ENCODE results near the gene HOTAIR. TPM values are rescaled to one million over a fixed set of nuclear protein-coding genes. Genes with fewer than 3 reads are reported as not detected.

HOTAIR gene
- total and polyA plus RNA-seq, 2 donors (not counting 1 experiment from before 2014, with no cell fraction given), result not detected

DNA sequence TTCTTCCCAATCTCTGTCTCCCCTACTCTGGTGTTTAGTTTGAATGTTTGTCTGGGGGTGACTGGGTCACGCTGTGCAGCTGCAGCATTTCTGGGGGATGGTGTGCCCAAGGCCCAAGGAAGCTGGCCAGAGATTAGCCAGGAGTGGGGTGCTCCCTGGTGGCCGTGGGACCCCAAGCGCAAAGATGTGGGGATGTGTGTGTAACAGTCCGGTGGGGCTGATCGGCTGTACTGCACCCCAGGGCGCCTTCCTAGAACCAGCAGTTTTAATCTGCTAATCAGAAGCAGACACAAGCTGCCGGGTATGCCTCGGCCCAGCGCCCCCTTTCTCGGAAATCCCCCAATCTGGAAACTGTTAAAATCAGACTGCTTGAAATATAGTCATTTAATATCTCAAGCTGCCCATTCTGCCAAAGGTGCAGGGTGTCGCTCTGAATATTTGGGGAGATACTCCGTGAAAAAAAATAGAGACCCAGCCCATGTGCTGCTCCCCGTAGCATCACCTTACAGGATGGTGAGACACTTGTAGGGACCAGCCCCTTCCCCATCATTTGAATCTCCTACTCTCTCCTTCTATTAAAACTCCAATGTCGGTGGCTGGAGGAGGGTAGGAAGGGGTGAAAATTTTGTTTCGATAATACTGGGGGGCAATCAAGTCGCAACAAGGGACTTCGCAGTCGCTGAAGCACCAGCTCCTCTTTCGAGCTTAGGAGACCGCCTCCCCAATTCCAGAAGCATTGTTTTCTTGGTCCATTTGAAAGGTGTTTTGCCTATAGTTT, 29.5 kb upstream of the HOTAIR start:
- DNase-seq (ENCODE audit: low read depth in 2 of 2), result no peak
- Histone ChIP-seq H3K36me3 (ENCODE audit: control insufficient read depth, insufficient read depth, low read length) (no peaks in the 10 kb centered on the region), H3K79me2 (ENCODE audit: control insufficient read depth, insufficient read depth, low read length) (no peaks in the 10 kb centered on the region), H4K20me1 (ENCODE audit: control insufficient read depth, extremely low read depth, insufficient read depth, low read length) (no peaks in the 10 kb centered on the region), H3K27ac (ENCODE audit: insufficient read depth, low read length) (no peak overlapping the region), H3K4me3 (replicated peaks in 1 of 4; ENCODE audit: control extremely low read depth in 1 of 4, insufficient read depth in 1 of 4, low read depth in 3 of 4, low read length in 4 of 4) (no peak overlapping the region), H3K27me3 (ENCODE audit: control insufficient read depth, insufficient read depth, low read length) (peaks cover 77% of the 10 kb centered on the region), H3K9ac (ENCODE audit: insufficient read depth, low read length) (no peak overlapping the region), H2AFZ (ENCODE audit: low read length) (no peak overlapping the region), H3K4me1 (ENCODE audit: control insufficient read depth, extremely low read depth, insufficient read depth, low read length) (no peaks in the 10 kb centered on the region), H3K4me2 (ENCODE audit: extremely low read depth, insufficient read depth, low read length) (no peak overlapping the region), H3K9me3 (ENCODE audit: control insufficient read depth, insufficient read depth, low read depth, low read length) (no peaks in the 10 kb centered on the region)
- no peak for TF ChIP-seq EZH2 (IDR thresholded peaks at IDR 0.05; ENCODE audit: low read length, missing control alignments)
- TF ChIP-seq, protein P1, sequence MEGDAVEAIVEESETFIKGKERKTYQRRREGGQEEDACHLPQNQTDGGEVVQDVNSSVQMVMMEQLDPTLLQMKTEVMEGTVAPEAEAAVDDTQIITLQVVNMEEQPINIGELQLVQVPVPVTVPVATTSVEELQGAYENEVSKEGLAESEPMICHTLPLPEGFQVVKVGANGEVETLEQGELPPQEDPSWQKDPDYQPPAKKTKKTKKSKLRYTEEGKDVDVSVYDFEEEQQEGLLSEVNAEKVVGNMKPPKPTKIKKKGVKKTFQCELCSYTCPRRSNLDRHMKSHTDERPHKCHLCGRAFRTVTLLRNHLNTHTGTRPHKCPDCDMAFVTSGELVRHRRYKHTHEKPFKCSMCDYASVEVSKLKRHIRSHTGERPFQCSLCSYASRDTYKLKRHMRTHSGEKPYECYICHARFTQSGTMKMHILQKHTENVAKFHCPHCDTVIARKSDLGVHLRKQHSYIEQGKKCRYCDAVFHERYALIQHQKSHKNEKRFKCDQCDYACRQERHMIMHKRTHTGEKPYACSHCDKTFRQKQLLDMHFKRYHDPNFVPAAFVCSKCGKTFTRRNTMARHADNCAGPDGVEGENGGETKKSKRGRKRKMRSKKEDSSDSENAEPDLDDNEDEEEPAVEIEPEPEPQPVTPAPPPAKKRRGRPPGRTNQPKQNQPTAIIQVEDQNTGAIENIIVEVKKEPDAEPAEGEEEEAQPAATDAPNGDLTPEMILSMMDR (conservative IDR thresholded peaks at IDR 0.05 in 1 of 2, IDR thresholded peaks at IDR 0.05 in 1 of 2; ENCODE audit: low read depth in 1 of 2, low read length in 2 of 2), result no peak

DNA sequence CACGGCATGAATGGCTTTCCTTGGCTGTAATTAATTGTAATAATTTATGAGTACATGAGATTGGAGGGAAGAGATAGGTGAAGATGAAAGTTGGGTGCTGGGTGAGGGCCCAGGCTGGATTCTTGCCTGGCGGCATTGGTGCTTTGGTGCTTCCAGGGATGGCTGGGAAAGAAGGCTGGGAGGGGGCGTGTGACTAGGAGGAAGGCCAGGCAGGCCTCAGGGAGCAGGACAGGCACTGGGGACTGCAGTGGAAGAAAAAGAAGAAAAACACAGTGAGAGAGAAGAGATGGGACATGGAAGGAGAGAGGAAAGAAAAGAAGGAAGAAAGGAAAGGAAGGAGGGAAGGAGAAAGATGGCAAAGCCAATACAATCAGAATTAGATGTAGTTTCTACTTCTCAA, 28.9 kb upstream of the HOTAIR start:
- H3K9ac ChIP-seq (ENCODE audit: insufficient read depth, low read length), result no peak overlapping the region
- no peaks in the 10 kb centered on the region for H3K36me3 ChIP-seq (ENCODE audit: control insufficient read depth, insufficient read depth, low read length)
- TF ChIP-seq, protein P1 (conservative IDR thresholded peaks at IDR 0.05 in 1 of 2, IDR thresholded peaks at IDR 0.05 in 1 of 2; ENCODE audit: low read depth in 1 of 2, low read length in 2 of 2), result no peak
- no peak for TF ChIP-seq EZH2 (IDR thresholded peaks at IDR 0.05; ENCODE audit: low read length, missing control alignments)
- H4K20me1 ChIP-seq (ENCODE audit: control insufficient read depth, extremely low read depth, insufficient read depth, low read length), result no peaks in the 10 kb centered on the region
- H2AFZ ChIP-seq (ENCODE audit: low read length), result no peak overlapping the region
- no peak for DNase-seq (ENCODE audit: low read depth in 2 of 2)
- no peak overlapping the region for H3K4me3 ChIP-seq (replicated peaks in 1 of 4; ENCODE audit: control extremely low read depth in 1 of 4, insufficient read depth in 1 of 4, low read depth in 3 of 4, low read length in 4 of 4)
- no peaks in the 10 kb centered on the region for H3K9me3 ChIP-seq (ENCODE audit: control insufficient read depth, insufficient read depth, low read depth, low read length)
- H3K79me2 ChIP-seq (ENCODE audit: control insufficient read depth, insufficient read depth, low read length), result no peaks in the 10 kb centered on the region
- H3K4me1 ChIP-seq (ENCODE audit: control insufficient read depth, extremely low read depth, insufficient read depth, low read length), result no peaks in the 10 kb centered on the region
- H3K4me2 ChIP-seq (ENCODE audit: extremely low read depth, insufficient read depth, low read length), result no peak overlapping the region
- H3K27me3 ChIP-seq (ENCODE audit: control insufficient read depth, insufficient read depth, low read length), result peaks cover 80% of the 10 kb centered on the region
- no peak overlapping the region for H3K27ac ChIP-seq (ENCODE audit: insufficient read depth, low read length)

DNA sequence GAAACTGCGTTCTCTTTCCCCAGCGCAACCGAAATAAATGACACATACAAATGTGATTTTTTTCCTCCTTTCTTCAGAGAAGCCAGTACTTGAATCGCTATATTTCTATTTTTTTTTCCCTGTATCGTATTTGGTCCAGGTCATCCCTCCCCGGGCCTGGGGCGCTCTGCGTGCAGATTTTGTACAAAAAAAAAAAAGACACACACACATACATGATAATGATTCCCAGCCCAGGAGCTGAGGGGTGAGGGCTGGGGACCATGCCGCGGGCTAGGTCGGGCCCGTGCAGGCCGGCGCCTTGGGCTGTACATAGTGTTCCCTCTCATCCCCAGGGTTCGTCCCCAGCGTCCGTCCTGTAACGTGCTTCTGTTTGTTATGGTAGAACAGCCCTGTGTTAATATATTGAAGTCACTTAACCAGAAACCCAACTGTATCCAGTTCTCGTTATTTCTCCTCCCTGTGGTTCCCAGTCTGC, 28.2 kb upstream of the HOTAIR start:
- Histone ChIP-seq H4K20me1 (ENCODE audit: control insufficient read depth, extremely low read depth, insufficient read depth, low read length) (no peaks in the 10 kb centered on the region), H3K4me2 (ENCODE audit: extremely low read depth, insufficient read depth, low read length) (no peak overlapping the region), H3K79me2 (ENCODE audit: control insufficient read depth, insufficient read depth, low read length) (no peaks in the 10 kb centered on the region), H3K27me3 (ENCODE audit: control insufficient read depth, insufficient read depth, low read length) (peaks cover 77% of the 10 kb centered on the region), H3K4me1 (ENCODE audit: control insufficient read depth, extremely low read depth, insufficient read depth, low read length) (no peaks in the 10 kb centered on the region), H3K36me3 (ENCODE audit: control insufficient read depth, insufficient read depth, low read length) (no peaks in the 10 kb centered on the region), H3K9ac (ENCODE audit: insufficient read depth, low read length) (no peak overlapping the region), H3K9me3 (ENCODE audit: control insufficient read depth, insufficient read depth, low read depth, low read length) (no peaks in the 10 kb centered on the region), H2AFZ (ENCODE audit: low read length) (no peak overlapping the region), H3K4me3 (replicated peaks in 1 of 4; ENCODE audit: control extremely low read depth in 1 of 4, insufficient read depth in 1 of 4, low read depth in 3 of 4, low read length in 4 of 4) (no peak overlapping the region), H3K27ac (ENCODE audit: insufficient read depth, low read length) (no peak overlapping the region)
- DNase-seq (ENCODE audit: low read depth in 2 of 2), result no peak
- TF ChIP-seq, protein P1 (conservative IDR thresholded peaks at IDR 0.05 in 1 of 2, IDR thresholded peaks at IDR 0.05 in 1 of 2; ENCODE audit: low read depth in 1 of 2, low read length in 2 of 2), result no peak
- TF ChIP-seq EZH2 (IDR thresholded peaks at IDR 0.05; ENCODE audit: low read length, missing control alignments), result peak; percentile 59
